ENCODE results near the gene ZNF771. TPM values are rescaled to one million over a fixed set of nuclear protein-coding genes. Genes with fewer than 3 reads are reported as not detected.

Gene ZNF771
- total RNA-seq, 1 experiment from 2014 or later, result 19.0 TPM

DNA sequence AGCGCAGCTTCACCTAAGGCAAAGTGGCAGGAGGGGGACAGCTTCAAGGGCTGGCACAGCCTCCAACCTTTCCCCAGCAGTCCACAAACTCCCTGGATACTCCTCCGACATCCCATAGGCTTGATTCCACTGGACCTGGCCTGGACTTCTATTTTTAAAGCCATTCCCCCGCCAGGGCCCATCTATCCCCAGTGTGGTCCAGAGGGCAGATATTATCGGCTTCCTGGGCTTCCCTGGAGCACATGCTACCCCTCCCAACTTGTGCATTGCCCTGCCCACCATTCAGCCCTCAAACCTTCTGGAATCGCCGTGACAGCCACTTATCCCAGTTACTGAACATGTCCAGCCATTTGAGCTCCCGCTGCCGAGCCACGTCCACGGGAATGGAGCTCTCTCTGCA is 42.2 kb upstream of the ZNF771 start:
- Histone ChIP-seq H3K4me3 (no peak overlapping the region), H4K20me1 (ENCODE audit: insufficient read depth) (peaks cover 49% of the 10 kb centered on the region), H3K9me2 (ENCODE audit: insufficient read depth) (no peaks in the 10 kb centered on the region), H3K79me2 (ENCODE audit: low read depth) (peaks cover 86% of the 10 kb centered on the region), H2AFZ (no peak overlapping the region), H3K4me2 (no peak overlapping the region), H3K36me3 (ENCODE audit: low read depth) (peaks cover 25% of the 10 kb centered on the region), H3F3A (ENCODE audit: insufficient read depth, low read depth) (peaks cover 28% of the 10 kb centered on the region), H3K27me3 (ENCODE audit: insufficient read depth, low read depth) (no peaks in the 10 kb centered on the region), H3K4me1 (replicated peaks; ENCODE audit: insufficient read depth) (peaks cover 17% of the 10 kb centered on the region), H3K9me3 (ENCODE audit: insufficient read depth, low read depth) (no peaks in the 10 kb centered on the region), H3K27ac (no peak overlapping the region)
- intact Hi-C loops (cut with micrococcal nuclease; ENCODE audit: unreplicated experiment), result no loop called here
- ChIA-PET CTCF (no interaction called here), POLR2A (ENCODE audit: unreplicated experiment) (no interaction called here)
- BruUV-seq (replicated peaks), result no TSS peak
- DNase-seq, result no peak
- no peak for TF ChIP-seq EZH2 (IDR thresholded peaks at IDR 0.05; ENCODE audit: low read depth)
- TF ChIP-seq, protein P1, sequence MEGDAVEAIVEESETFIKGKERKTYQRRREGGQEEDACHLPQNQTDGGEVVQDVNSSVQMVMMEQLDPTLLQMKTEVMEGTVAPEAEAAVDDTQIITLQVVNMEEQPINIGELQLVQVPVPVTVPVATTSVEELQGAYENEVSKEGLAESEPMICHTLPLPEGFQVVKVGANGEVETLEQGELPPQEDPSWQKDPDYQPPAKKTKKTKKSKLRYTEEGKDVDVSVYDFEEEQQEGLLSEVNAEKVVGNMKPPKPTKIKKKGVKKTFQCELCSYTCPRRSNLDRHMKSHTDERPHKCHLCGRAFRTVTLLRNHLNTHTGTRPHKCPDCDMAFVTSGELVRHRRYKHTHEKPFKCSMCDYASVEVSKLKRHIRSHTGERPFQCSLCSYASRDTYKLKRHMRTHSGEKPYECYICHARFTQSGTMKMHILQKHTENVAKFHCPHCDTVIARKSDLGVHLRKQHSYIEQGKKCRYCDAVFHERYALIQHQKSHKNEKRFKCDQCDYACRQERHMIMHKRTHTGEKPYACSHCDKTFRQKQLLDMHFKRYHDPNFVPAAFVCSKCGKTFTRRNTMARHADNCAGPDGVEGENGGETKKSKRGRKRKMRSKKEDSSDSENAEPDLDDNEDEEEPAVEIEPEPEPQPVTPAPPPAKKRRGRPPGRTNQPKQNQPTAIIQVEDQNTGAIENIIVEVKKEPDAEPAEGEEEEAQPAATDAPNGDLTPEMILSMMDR (conservative IDR thresholded peaks at IDR 0.05), result no peak

DNA sequence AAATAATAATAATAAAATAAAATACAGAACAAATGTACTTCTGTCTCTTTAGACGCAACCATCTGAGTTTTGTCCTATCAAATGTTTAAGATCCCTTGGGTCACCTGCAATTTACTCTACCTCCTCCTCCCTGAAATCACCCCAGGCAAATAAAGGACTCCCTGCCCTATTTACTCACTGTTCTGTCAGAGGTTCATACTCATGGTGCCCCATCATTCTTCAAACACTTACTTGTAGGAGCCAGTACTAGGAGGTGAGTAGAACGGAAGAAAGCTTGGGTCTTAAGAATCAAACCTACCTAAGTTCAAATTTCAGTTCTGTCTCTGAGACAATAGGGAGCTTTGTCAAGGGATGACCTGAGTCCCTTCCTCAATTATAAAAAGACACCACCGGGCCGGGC is 40.9 kb upstream of the ZNF771 start:
- intact Hi-C loops (cut with micrococcal nuclease; ENCODE audit: unreplicated experiment), result no loop called here
- CTCF ChIA-PET, result no interaction called here
- POLR2A ChIA-PET (ENCODE audit: unreplicated experiment), result no interaction called here
- Histone ChIP-seq H4K20me1 (ENCODE audit: insufficient read depth) (peaks cover 49% of the 10 kb centered on the region), H3K27me3 (ENCODE audit: insufficient read depth, low read depth) (no peaks in the 10 kb centered on the region), H3K9me3 (ENCODE audit: insufficient read depth, low read depth) (no peaks in the 10 kb centered on the region), H3K4me3 (no peak overlapping the region), H2AFZ (no peak overlapping the region), H3K9me2 (ENCODE audit: insufficient read depth) (no peaks in the 10 kb centered on the region), H3K4me1 (replicated peaks; ENCODE audit: insufficient read depth) (peaks cover 19% of the 10 kb centered on the region), H3K36me3 (ENCODE audit: low read depth) (peaks cover 22% of the 10 kb centered on the region; the same call in 1 of the 2 replicates), H3K27ac (no peak overlapping the region), H3F3A (ENCODE audit: insufficient read depth, low read depth) (peaks cover 21% of the 10 kb centered on the region), H3K4me2 (peak overlapping the region; percentile 98; the same call in 1 of the 2 replicates), H3K79me2 (ENCODE audit: low read depth) (peaks cover 80% of the 10 kb centered on the region)
- no peak for TF ChIP-seq EZH2 (IDR thresholded peaks at IDR 0.05; ENCODE audit: low read depth)
- TF ChIP-seq, protein P1 (conservative IDR thresholded peaks at IDR 0.05), result no peak
- no peak for DNase-seq
- no TSS peak for BruUV-seq (replicated peaks)

DNA sequence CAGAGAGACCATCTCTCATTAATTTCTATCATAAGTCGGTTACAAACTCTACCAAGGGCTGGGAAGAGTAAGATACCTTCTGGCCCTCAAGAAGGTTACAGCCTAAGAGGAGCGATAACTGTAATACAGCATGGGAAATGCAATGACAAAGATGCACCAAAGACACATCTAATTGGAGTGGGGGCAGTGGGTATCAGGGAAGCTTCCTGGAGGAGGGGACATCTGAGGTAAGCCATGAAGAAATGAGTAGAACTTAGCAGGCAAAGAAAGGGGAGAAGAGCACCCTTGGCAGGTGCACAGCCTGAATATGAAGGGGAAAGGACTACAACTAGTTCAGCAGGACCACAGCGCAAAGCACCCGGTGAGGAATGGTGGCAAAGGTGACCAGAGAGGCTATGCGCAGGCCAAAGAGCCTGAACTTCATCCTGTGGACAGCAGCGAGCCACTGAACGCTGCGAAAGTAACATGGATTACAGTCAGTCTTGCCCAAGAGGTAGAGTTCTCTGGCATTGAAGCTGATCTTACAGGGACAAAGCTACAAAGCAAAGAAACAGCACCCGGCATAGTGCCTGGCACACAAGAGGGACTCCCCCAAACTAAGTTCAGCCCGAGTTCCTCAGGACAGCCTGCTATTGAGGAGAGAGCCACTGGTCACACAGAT is 39.9 kb upstream of the ZNF771 start:
- POLR2A ChIA-PET (ENCODE audit: unreplicated experiment), result no interaction called here
- intact Hi-C loops (cut with micrococcal nuclease; ENCODE audit: unreplicated experiment), result no loop called here
- Histone ChIP-seq H3K79me2 (ENCODE audit: low read depth) (peaks cover 73% of the 10 kb centered on the region), H4K20me1 (ENCODE audit: insufficient read depth) (peaks cover 47% of the 10 kb centered on the region), H3F3A (ENCODE audit: insufficient read depth, low read depth) (peaks cover 19% of the 10 kb centered on the region), H3K27ac (no peak overlapping the region), H3K9me3 (ENCODE audit: insufficient read depth, low read depth) (no peaks in the 10 kb centered on the region), H3K4me3 (peak overlapping the region; percentile 75), H3K4me1 (replicated peaks; ENCODE audit: insufficient read depth) (peaks cover 22% of the 10 kb centered on the region), H2AFZ (no peak overlapping the region), H3K9me2 (ENCODE audit: insufficient read depth) (no peaks in the 10 kb centered on the region), H3K4me2 (peak overlapping the region; percentile 98), H3K36me3 (ENCODE audit: low read depth) (peaks cover 16% of the 10 kb centered on the region; the same call in 1 of the 2 replicates), H3K27me3 (ENCODE audit: insufficient read depth, low read depth) (no peaks in the 10 kb centered on the region)
- DNase-seq, result no peak
- no TSS peak for BruUV-seq (replicated peaks)
- CTCF ChIA-PET, result no interaction called here
- TF ChIP-seq, protein P1 (conservative IDR thresholded peaks at IDR 0.05), result no peak
- no peak for TF ChIP-seq EZH2 (IDR thresholded peaks at IDR 0.05; ENCODE audit: low read depth)

Data from PC-9 (cell line).